NOMO-1 treated with dmso at 0.1 percent for 144 hours (cell line): ENCODE measurements around the gene ABCG2.
"Not testable (repeated sequence)": the region's sequence is repeated elsewhere in the genome, so short reads cannot be mapped to it uniquely, and the experiment has no call there.

Experiments used
- DNase-seq: peaks from one replicate; lab custom pipeline; 2025; ENCODE audit not compliant: unreplicated experiment; lab: John Stamatoyannopoulos, UW

The ABCG2 gene

GRCh38 chr4:88119943-88120342 lies 38.5 kb downstream of the ABCG2 start:
- no peak for DNase-seq

GRCh38 chr4:88115587-88115986 lies 42.9 kb downstream of the ABCG2 start:
- DNase-seq: no peak

DNA sequence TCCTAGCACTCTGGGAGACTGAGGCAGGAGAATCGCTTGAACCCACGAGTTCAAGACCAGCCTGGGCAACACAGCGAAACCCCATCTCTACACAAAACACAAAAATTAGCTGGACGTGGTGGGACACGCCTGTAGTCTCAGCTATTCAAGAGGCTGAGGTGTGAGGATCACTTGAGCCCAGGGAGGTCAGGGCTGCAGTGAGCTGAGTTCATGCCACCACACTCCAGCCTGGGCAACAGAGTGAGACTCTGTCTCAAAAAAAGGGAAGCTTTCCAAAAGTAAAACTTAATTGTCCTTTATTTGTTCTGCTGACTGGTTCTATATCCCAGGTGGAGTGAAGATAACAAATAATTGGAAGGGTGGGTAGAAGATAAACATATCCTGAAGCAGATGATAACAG lies 45.6 kb downstream of the ABCG2 start:
- DNase-seq: no peak

GRCh38 chr4:88110826-88111225 lies 47.6 kb downstream of the ABCG2 start:
- no peak for DNase-seq

- DNase-seq: no peak
Observed at GRCh38 chr4:88109123-88109881, 49.1 kb downstream of the ABCG2 start.

GRCh38 chr4:88108747-88109122 lies 49.7 kb downstream of the ABCG2 start:
- DNase-seq: no peak

DNA sequence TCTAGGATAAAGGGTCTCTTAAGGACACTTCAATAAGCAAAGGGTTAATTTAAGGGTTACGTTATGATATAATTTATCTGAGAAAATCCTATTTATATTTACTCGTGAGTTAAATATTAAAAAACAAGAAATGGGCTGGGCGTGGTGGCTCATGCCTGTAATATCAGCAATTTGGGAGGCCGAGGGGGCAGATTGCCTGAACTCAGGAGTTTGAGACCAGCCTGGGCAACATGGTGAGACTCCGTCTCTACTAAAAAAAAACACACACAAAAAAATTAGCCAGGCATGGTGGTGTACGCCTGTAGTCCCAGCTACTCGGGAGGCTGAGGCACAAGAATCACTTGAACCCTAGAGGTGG lies 50.4 kb downstream of the ABCG2 start:
- DNase-seq: not testable (repeated sequence)

DNA sequence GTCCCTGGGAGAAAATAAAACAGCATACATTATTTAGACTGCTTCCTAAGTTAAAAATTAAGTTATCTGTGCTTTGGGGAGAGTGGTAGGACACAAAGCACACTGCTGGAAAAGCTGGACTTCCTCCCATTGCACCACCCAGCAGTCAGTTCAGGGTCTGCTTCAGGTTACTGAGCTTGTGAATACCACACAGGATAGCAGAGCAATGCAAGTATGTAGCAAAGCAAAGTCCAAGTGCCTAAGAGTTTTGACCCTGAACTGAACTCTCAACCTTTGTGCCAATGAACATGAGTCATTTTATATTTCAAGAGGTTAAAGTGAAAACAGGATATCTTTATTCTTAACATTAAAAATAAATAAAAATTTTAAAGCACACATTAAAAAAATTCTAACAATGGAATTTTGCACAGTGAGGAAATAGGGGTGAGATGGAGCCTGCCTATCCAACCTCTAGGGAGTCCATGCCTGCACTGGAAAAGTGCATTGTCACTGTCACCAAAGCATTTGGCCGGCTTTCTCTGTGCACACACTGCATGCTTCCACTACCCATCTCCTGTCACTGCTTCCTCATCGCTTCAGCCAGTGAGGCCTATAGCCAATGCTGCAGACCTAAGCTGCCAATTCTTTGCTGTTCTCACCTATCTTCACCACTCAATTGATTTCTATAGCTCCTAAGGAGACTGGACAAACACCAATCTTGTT lies 50.9 kb downstream of the ABCG2 start:
- DNase-seq: no peak

DNA sequence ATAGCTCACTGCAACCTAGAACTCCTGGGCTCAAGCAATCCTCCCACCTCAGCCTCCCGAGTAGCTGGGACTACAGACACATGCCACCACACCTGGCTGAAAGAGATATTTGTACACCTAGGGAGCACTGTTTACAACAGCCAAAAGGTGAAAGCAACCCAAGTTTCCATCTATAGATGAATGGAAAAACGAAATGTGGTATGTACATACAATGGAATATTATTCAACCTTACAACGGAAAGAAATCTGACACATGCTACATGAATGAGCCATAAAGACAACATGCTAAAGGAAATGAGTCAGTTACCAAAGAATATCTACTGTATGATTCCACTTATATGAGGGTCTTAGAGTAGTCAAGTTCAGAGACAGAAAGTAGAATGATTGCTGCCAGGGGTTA lies 52.2 kb downstream of the ABCG2 start:
- DNase-seq: no peak

DNA sequence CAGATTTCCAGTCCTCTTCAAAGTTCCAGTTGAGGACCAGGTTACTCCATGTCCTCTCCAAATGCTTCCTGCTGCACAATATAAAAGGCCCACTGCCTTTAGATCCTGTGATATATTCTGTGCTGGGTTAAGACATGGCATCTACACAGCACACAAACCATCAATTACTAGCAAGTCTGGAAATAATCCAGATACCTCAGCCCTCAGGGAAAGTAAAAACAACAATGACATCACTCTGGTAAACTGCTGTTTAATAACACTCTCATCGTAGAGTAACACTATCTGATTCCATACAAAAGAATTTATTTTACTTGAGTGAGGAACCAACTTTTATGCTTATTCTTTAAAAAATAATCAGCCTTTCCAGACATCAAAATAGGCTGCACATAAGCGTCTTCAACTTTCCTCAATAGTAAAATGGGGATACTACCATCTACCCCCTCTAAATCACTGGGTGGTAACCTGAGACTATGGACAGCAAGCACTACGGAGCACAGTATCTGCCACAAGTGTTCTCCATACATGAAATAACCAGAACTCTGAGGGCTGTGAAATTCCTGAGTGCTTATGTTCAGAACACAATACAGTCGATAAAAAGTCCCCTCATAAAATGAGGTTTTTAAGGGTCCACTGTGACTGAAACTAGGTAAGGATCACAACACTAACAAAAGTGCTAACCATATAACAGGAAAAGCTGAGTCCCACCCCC lies 53.4 kb downstream of the ABCG2 start:
- DNase-seq: no peak

DNA sequence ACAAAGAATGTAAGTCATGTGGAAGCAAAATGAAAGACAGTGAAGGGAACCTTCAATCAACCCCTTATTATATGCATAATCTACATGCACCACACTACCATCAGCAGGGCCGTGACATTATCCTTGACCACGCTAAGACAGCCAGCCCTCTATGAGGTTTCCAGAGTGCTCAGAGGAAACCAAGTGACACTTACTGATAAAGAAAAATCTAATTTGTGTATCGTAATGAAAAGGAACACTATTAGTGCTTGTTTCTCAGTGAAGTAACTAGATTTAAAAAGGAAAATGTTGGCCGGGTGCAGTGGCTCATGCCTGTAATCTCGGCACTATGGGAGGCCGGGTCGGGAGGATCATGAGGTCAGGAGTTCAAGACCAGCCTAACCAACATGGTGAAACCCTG lies 56.4 kb downstream of the ABCG2 start:
- DNase-seq: no peak

DNA sequence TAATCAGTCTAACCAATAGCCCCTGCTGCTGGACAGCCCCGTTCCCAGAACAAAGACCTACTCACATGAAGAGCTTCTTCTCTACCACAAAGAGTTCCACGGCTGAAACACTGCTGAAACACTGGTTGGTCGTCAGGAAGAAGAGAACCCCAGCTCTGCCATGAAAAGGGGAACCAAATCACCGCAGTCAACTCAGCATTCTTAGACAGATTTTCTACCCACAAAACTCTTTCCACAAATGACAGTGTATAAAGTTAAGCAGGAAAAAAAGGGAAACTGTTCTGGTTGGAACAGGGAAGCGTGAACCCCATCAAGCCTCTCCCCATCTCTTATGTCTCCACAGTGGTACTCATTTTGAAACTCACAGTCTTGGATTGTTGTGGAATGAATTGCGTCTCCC lies 57.3 kb downstream of the ABCG2 start:
- peak; percentile 16 for DNase-seq

- no peak for DNase-seq
Observed at GRCh38 chr4:88098993-88099752, 59.3 kb downstream of the ABCG2 start.

DNA sequence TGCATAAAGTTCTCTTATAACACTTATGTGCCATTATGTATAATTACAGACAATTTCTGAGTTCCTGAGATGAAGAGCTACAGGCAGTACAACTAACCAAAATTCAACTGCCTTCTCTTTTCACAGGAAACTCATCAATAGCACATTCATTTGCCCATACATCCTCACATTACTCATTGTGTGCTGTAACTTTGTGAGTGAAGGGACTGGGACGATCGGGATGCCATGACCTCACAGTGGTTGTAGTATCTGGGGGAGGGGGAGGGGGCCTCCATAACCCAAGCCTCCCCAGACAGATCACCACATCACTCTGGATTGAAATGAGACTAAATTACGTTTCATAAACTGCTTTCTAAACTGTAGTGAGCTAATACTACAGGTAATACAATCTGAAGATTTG lies 60.7 kb downstream of the ABCG2 start:
- no peak for DNase-seq

DNA sequence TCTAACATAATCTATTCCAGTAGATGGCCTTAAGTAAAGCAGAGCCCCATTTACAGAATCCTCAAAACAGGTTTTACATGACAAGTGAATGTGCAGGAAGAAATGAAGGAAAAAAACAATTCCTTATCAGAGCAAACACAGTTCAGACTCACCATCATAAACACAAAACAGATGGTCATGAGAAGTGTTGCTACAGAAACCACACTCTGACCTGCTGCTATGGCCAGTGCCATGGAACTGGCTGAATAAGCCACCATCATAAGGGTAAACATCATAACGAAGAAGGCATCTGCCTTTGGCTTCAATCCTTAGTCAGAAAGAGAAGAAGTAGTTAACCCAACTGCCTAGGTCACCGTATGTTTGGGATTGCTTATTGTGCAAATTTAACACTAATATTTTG lies 61.1 kb downstream of the ABCG2 start:
- no peak for DNase-seq

GRCh38 chr4:88093874-88094273 lies 64.6 kb downstream of the ABCG2 start:
- DNase-seq: no peak

DNA sequence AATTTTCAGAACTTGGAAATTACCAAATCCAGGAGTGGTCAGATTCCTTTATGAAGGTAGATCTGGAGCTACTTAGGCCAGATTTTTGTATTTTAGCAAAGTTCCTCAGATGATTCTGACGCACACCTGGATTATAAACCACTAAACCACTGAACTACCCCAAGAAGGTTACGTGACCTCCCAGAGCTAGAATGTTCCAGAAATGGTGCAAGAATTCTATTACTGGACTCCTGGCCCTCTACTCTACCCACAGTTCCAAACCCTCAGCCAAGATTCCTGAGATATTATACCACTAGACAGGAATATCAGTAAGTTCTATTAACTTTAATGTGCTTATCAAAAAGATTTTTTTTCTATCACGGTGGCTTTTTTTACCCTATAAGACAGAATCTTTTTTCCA lies 67.1 kb downstream of the ABCG2 start:
- DNase-seq: no peak

- no peak for DNase-seq
Observed at GRCh38 chr4:88090898-88091297, 67.5 kb downstream of the ABCG2 start.

DNA sequence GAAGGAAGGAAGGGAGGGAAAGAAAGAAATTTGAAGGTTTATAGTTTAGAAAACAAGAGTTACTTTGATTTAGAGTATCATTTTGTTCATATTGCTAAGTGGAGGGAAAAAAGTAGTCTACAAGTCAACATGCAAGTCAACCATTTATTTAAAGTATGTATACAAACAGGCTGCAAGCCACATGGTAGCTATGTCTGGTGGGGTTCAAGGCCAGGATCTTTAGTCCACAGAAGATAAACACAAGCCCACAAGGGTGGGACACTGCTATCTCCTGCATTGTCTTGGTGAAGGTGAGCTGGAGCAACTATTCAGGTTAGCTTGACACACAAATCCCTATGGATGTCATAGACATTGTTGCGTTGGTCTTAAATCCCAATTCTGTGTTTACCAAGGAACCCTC lies 71.4 kb downstream of the ABCG2 start:
- no peak for DNase-seq

DNA sequence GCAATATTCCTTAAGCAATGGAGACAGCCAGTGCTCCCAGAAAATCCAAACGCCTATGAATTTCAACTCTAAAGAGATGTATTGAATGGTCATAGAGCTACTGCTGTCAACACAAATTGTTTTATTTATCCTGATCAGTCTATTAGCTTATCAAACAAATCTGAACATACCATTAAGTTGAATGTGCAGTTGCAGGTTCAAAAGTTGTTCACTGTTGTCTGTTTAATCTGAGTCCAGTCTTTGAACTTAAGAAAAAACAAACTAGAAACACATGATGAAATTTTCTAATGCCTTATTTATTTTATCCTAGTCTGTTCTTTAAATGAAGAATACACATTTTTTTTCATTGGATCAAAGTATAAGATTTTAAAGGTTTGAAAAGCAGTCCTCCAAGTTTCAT lies 77.8 kb downstream of the ABCG2 start:
- no peak for DNase-seq

DNA sequence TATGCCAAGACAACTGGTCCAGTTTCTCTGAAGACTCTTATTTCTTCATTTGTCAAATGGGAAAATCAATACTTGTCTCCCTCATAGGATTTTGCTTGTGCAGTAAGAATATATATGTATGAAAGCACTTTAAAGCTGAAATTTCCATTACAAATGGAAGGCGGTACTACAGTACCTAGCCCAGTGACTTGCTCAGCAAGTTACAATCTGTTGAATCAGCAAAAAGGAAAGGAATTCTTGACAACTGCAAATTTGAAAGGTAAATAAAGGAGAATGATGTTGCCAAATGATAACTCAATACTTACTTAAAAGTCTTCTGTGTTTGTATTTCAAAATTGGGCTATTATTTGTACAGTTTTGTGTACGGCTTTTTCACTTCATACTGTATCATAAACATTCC lies 79.9 kb downstream of the ABCG2 start:
- no peak for DNase-seq
